Mucosa of gallbladder (tissue), 1 donor: ENCODE data around the gene MEPCE. TPM values are rescaled to one million over a fixed set of nuclear protein-coding genes. Genes with fewer than 3 reads are reported as not detected.
"Not testable (repeated sequence)": the region's sequence is repeated elsewhere in the genome, so short reads cannot be mapped to it uniquely, and the experiment has no call there.

ENCODE experiments used
- DNase-seq: peaks from one replicate; pipeline ENCODE4 v3.0.0-alpha.2; 2020; ENCODE audit warnings: low spot score
- total RNA-seq: library from RNA; stranded (reverse); gene quantifications from one replicate; pipeline ENCODE4 v1.2.1, GENCODE V29; 2021
- donor health status: DM: no; HTN: no; CAD: no.

Gene MEPCE, protein sequence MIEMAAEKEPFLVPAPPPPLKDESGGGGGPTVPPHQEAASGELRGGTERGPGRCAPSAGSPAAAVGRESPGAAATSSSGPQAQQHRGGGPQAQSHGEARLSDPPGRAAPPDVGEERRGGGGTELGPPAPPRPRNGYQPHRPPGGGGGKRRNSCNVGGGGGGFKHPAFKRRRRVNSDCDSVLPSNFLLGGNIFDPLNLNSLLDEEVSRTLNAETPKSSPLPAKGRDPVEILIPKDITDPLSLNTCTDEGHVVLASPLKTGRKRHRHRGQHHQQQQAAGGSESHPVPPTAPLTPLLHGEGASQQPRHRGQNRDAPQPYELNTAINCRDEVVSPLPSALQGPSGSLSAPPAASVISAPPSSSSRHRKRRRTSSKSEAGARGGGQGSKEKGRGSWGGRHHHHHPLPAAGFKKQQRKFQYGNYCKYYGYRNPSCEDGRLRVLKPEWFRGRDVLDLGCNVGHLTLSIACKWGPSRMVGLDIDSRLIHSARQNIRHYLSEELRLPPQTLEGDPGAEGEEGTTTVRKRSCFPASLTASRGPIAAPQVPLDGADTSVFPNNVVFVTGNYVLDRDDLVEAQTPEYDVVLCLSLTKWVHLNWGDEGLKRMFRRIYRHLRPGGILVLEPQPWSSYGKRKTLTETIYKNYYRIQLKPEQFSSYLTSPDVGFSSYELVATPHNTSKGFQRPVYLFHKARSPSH
- total RNA-seq: 40.5 TPM

DNA sequence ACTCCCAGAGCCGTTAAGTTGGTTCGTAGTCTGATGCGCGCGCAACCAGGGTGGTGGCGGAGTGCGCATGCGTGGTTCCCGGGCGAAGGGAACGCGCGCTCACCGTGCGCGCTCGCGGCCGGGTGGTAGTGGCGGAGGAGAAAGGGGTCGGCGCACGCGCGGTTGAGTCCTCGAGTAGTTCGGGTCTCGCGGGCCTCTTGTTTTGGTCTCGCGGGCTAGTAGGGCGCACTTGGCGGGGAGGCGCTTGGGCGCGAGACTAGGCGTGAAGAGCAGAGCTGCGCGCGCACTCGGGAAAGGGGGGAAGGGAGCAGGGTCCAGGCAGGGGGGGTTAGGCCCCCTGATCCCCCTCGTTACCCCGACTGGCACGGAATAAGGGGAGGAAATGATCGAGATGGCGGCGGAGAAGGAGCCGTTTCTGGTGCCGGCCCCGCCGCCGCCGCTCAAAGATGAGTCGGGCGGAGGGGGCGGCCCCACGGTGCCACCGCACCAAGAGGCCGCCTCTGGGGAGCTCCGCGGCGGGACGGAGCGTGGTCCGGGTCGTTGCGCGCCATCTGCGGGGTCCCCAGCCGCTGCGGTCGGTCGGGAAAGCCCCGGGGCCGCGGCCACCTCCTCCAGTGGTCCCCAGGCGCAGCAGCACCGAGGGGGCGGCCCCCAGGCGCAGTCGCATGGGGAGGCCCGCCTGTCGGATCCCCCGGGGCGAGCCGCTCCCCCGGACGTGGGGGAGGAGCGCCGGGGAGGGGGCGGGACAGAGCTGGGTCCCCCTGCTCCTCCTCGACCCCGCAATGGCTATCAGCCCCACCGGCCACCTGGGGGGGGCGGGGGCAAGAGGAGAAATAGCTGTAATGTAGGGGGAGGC is at the start of gene MEPCE:
Gene MEPCE, plus strand, starts transcription at position 195 of the 856 bp plus-strand sequence. Its CDS starts 188 bp downstream, at position 383.
- DNase-seq: peak; percentile 96

- no peak for DNase-seq
Observed at GRCh38 chr7:100380196-100380595, 49.4 kb upstream of the MEPCE start.

DNA sequence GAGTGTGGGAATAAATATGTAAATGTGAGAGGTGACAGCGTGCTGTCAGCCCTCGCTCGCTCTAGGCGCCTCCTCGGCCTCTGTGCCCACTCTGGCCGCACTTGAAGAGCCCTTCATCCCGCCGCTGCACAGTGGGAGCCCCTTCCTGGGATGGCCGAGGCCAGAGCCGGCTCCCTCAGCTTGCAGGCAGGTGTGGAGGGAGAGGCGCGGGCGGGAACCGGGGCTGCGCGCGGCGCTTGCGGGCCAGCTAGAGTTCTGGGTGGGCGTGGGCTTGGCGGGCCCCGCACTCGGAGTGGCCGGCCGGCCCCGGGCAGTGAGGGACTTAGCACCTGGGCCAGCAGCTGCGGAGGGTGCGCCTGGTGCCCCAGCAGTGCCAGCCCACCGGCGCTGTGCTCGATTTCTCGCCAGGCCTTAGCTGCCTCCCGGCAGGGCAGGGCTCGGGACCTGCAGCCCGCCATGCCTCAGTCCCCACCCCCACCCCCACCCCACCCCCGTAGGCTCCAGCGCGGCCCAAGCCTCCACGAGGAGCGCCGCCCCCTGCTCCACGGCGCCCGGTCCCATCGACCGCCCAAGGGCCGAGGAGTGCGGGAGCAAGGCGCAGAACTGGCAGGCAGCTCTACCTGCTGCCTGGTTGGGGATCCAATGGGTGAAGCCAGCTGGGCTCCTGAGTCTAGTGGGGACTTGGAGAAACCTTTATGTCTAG is 47.9 kb upstream of the MEPCE start:
- DNase-seq: not testable (repeated sequence)

DNA sequence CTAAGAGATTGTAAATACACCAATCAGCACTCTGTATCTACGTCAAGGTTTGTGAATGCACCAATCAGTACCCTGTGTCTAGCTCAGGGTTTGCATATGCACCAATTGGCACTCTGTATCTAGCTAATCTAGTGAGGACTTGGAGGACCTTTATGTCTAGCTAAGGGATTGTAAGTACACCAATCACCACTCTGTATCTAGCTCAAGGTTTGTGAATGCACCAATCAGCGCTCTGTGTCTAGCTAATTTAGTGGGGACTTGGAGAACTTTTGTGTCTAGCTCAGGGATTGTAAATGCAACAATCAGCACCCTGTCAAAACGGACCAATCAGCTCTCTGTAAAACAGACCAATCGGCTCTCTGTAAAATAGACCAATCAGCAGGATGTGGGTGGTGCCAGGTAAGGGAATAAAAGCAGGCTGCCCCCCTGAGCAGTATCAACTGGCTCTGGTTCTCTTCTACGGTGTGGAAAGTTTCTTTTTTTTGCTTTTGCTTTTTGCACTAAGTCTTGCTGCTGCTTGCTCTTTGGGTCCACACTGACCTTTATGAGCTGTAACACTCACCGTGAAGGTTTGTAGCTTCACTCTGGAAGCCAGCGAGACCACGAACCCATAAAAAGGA is 47.3 kb upstream of the MEPCE start:
- not testable (repeated sequence) for DNase-seq

DNA sequence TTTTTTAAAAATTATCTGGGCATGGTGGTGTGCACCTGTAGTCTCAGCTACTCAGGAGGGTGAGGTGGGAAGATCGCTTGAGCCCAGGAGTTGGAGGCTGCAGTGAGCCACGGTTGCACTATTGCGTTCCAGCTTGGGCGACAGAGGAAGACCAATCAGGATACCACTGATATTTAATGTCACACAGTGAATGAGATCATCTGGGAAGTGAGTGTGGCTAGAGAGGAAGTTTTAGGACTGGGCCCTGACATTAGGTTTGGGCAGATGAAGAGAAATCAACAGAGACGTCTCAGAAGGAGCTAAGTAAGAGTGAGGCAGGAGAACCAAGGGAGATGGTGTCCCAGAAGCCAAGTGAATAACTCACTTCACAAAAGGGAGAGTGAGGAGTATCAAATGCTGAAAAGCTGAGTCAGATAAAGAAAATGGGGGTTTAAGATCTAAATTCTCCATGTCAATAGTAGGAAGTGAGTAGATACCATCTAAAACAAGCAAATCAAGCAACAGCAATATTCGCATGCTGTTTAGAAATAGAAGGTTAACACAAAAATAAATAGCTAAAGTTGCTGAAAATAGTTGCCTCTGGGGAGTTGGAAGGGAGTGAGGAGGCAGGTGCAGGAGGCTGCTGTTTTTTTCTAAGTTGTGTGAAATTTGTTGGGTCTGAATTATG is 44.9 kb upstream of the MEPCE start:
- no peak for DNase-seq

DNA sequence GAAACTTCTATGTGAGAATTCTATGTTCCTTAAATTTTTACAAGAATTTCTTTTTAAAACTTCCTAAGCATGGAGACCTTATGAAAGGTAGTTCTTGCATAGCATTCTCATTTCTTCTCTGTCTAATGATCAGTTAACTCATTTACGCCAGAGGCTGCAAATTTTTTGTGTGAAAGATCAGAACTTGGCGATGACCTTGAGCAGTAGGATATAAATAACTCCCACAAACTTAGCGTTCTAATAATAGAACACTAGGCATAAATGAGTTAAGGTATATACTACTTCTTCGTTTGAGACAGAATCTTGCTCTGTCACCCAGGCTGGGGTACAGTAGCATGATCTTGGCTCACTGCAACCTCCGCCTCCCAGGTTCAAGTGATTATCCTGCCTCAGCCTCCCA is 42.7 kb upstream of the MEPCE start:
- no peak for DNase-seq

GRCh38 chr7:100387695-100388094 is 41.9 kb upstream of the MEPCE start:
- no peak for DNase-seq

DNA sequence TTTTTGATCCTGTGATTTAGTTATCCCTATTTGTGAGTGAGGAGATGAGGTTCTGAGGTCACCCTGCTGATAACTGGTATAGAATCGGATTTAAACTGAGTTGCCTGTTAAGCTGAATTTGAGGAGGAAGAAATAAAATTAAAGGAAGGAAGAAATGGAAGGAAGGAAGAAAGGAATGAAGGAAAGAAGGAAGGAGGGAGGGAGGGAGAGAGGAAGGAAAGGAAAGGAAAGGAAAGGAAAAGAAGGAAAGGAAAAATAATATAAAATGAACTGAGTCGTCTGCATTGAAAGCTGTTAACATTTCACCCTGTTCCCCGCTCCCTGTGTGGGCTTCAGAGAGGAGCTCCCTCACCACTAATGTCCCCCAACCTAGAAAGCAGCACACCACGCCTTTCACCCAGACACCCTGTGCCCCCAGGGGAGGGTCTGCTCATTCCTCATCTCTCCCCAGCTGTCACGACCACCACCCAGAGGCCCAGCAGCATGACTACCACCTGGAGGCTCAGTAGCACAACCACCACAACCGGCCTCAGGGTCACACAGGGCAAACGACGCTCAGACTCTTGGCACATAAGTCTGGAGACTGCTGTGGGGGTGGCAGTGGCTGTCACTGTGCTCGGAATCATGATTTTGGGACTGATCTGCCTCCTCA is 40.1 kb upstream of the MEPCE start:
- no peak for DNase-seq

DNA sequence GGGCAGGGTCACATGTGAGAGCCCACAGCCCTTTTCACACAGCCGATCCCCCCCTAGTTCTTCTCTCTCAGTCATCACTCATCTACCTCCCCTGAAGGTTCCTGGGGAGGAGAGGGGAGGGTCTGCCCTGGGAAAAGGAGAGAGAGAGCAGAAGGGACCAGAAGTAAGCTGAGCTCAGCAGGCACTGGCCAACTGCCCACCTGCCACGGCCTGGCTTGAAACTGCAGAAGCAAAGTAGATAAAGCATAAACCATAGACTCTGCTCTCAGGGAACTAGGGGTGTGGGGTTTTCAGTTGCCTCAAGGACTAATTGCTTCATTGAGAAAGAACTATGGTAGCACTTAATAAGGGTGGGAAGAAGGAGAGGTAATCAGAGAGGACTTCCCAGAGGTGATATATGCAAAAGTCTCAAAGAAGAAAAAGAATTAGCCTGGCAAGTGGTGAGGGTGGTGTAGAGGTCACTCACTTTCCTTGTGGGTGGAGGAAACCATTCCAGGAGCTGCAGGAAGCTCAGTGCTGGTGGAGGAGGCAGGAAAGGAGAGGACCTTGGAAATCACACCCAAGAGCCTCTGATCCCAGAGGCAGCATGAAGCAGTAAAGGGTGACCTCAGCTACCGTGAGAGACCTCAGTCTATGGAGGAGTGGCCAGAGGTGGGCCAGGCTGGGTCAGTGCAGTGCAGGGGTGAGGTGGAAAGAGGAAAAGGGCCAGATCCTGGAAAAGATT is 39.2 kb upstream of the MEPCE start:
- no peak for DNase-seq

DNA sequence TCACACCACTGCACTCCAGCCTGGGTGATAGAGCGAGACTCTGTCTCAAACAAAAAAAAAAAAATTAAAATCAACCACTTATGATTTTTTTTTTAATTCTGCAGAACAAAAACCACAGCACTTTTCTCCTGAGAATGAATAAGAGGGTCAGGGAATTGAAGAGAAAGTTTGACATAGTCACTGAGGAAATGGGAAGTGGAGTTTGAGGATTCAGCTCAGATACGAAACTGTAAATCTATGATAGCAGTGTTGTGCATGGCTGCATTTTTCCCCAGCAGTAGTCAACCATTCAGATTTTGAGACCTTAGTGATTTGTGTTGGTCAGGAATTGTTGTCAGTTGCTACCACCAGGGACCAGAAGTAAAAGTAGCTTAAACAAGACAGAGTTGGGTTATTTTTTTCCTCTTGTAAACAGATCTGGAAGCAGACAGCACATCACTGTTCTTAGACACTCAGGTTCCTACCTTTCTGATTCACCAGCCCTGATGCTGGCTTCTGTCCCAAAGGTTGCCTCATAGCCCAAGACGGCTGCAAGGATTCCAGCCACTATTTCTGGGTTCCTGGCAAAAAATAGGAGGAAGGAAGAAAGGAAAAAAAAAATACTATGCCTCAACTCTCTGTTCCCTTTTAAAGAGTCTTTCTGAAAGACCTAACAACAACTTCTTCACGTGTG is 36.3 kb upstream of the MEPCE start:
- no peak for DNase-seq

- DNase-seq: no peak
Observed at GRCh38 chr7:100394077-100394476, 35.6 kb upstream of the MEPCE start.

GRCh38 chr7:100396421-100396982 is 33.1 kb upstream of the MEPCE start:
- DNase-seq: no peak

GRCh38 chr7:100397315-100398081 is 32.1 kb upstream of the MEPCE start:
- DNase-seq: no peak

- no peak for DNase-seq
Observed at GRCh38 chr7:100398239-100398638, 31.4 kb upstream of the MEPCE start.

DNA sequence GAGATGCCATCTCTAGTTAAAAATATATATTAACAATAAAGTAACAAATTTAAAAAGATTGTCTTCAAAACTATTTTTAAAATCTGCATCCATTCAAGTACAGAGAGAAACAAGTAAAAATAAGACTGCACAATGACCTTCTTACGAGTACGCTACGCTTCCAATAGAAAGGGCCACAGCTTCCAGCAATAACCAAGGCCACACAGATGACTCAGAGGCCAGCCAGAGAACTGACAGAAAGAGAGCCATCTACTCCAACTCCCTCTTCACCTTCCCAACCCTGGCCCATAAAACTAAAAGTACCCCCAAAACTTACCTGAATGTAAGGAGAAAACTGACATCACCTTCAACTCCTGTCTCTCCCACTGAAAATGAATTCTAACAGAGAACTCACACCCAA is 29.6 kb upstream of the MEPCE start:
- no peak for DNase-seq

GRCh38 chr7:100400656-100401055 is 29.0 kb upstream of the MEPCE start:
- DNase-seq: no peak

DNA sequence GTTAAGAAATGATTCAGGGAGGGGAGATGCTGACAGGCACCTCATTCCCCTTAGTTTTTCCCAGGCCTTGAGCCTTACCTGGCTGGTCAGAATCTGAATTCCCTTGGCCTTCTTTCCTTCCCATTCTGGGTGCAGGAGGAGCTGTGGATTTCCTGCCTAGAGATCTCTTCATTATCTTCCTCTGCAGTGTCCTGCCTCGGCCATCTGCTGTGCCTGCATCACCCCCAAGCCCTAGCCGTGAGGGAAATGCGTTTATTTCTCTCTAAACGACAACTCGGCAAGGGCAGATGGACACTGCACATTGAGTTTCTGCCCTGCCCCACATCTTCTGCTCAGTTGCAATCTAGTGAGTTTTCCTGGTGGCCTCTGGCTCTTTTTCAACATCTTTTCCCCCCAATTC is 27.8 kb upstream of the MEPCE start:
- DNase-seq: no peak

GRCh38 chr7:100402241-100402640 is 27.4 kb upstream of the MEPCE start:
- DNase-seq: no peak
